GM23248 (cell line): ENCODE data around the gene BRINP1. TPM values are rescaled to one million over a fixed set of nuclear protein-coding genes. Genes with fewer than 3 reads are reported as not detected.
"Not testable (repeated sequence)": the region's sequence is repeated elsewhere in the genome, so short reads cannot be mapped to it uniquely, and the experiment has no call there.

ENCODE experiments used
- DNase-seq: peaks from one replicate; pipeline ENCODE4 v3.0.0-alpha.2; 2015
- H2AFZ ChIP-seq: fragments of 200-600 bp; sonication (generic); 2 replicates; pipeline ENCODE4 v1.6.1; 2016; ENCODE audit warnings: antibody characterized with exemption
- H3F3A ChIP-seq: fragments of 200-600 bp; sonication (generic); 2 replicates; pipeline ENCODE4 v1.6.1; 2016; ENCODE audit warnings: mild to moderate bottlenecking, antibody characterized with exemption, mixed run types; ENCODE audit not compliant: insufficient read depth
- H3K27ac ChIP-seq: fragments of 200-600 bp; sonication (generic); 2 replicates; pipeline ENCODE4 v1.5.1; 2016; ENCODE audit warnings: mild to moderate bottlenecking
- H3K27me3 ChIP-seq: fragments of 200-600 bp; sonication (generic); replicated peaks from 2 replicates; pipeline ENCODE4 v1.6.1; 2016; ENCODE audit warnings: mild to moderate bottlenecking; ENCODE audit not compliant: insufficient read depth
- H3K36me3 ChIP-seq: fragments of 200-600 bp; sonication (generic); 2 replicates; pipeline ENCODE4 v1.6.1; 2016; ENCODE audit warnings: low read depth, mild to moderate bottlenecking
- H3K4me1 ChIP-seq: fragments of 200-600 bp; sonication (generic); 2 replicates; pipeline ENCODE4 v1.6.1; 2016; ENCODE audit warnings: mild to moderate bottlenecking; ENCODE audit not compliant: insufficient read depth
- H3K4me2 ChIP-seq: fragments of 200-600 bp; sonication (generic); one replicate; pipeline ENCODE4 v1.6.1; 2016; ENCODE audit warnings: mild to moderate bottlenecking; ENCODE audit not compliant: unreplicated experiment
- H3K4me3 ChIP-seq: fragments of 200-600 bp; sonication (generic); 2 replicates; pipeline ENCODE4 v1.5.1; 2016; ENCODE audit warnings: mild to moderate bottlenecking
- H3K79me2 ChIP-seq: fragments of 200-600 bp; sonication (generic); 2 replicates; pipeline ENCODE4 v1.6.1; 2016; ENCODE audit warnings: mild to moderate bottlenecking; ENCODE audit not compliant: insufficient read depth
- H3K9ac ChIP-seq: fragments of 200-600 bp; sonication (generic); 2 replicates; pipeline ENCODE4 v1.6.1; 2016; ENCODE audit warnings: mild to moderate bottlenecking
- H3K9me2 ChIP-seq: fragments of 200-600 bp; sonication (generic); 2 replicates; pipeline ENCODE4 v1.6.1; 2016; ENCODE audit warnings: mixed run types, mild to moderate bottlenecking, moderate library complexity; ENCODE audit not compliant: insufficient read depth
- H3K9me3 ChIP-seq: fragments of 200-600 bp; sonication (generic); one replicate; pipeline ENCODE4 v1.6.1; 2017; ENCODE audit warnings: low read depth
- H4K20me1 ChIP-seq: fragments of 200-600 bp; sonication (generic); 2 replicates; pipeline ENCODE4 v1.6.0; 2016; ENCODE audit not compliant: insufficient read depth
- EZH2 ChIP-seq: fragments of 200-600 bp; sonication (generic); IDR thresholded peaks from 2 replicates; pipeline ENCODE4 v1.6.1; 2018; ENCODE audit warnings: antibody characterized with exemption, mild to moderate bottlenecking; ENCODE audit not compliant: insufficient read depth, poor library complexity, severe bottlenecking
- EZH2phosphoT487 ChIP-seq: fragments of 200-600 bp; sonication (generic); IDR thresholded peaks from 2 replicates; pipeline ENCODE4 v1.6.1; 2018; ENCODE audit warnings: antibody characterized with exemption, moderate library complexity, mild to moderate bottlenecking, low read depth; ENCODE audit not compliant: insufficient read depth
- WGBS, 2 experiments: methylation state at CpG; one replicate each; pipeline ENCODE4 v1.1.6; 2015 to 2017; ENCODE audit warnings: low lambda C conversion rate in 2 of 2, low coverage in 1 of 2; ENCODE audit errors: missing lambda C conversion rate in 2 of 2; 5-methylcytosine and 5-hydroxymethylcytosine counted together
- in situ Hi-C: fragments of 300-500 bp; cut with MboI; formaldehyde crosslinking; loops from 2 replicates; pipeline ENCODE4 v1.15.0; 2020
- polyA plus RNA-seq: library from polyadenylated mRNA; unstranded; fragments of >200 nt; fragmentation: Nextera tagmentation; extraction: Ambion mirVana; gene quantifications from 2 replicates; pipeline ENCODE4 v1.2.1, GENCODE V29; 2016
- total RNA-seq: library from RNA; depleted of rRNA; stranded (reverse); fragments of >200 nt; shearing (Covaris generic); gene quantifications from 2 replicates; pipeline ENCODE4 v1.2.3, GENCODE V29; 2014

BRINP1 gene
- total and polyA plus RNA-seq, 2 experiments from 2014 or later: 6.0 to 9.0 TPM

- Histone ChIP-seq H3K4me1 (no peaks in the 10 kb centered on the region), H3K9me3 (no peaks in the 10 kb centered on the region), H3K36me3 (no peaks in the 10 kb centered on the region), H3K4me2 (no peak overlapping the region), H4K20me1 (no peaks in the 10 kb centered on the region), H3K9me2 (no peaks in the 10 kb centered on the region), H3K9ac (no peak overlapping the region), H2AFZ (no peak overlapping the region), H3F3A (no peaks in the 10 kb centered on the region), H3K27ac (no peak overlapping the region), H3K27me3 (no peaks in the 10 kb centered on the region), H3K79me2 (no peaks in the 10 kb centered on the region), H3K4me3 (no peak overlapping the region)
- DNase-seq: no peak
- TF ChIP-seq EZH2phosphoT487 (no peak), EZH2 (no peak)
- in situ Hi-C loops: no loop called here
- WGBS, 2 experiments: 41 to 48% methylated on average over 3 of the region's 3 CpGs
Measured at GRCh38 chr9:119179701-119180100, 189.5 kb downstream of the BRINP1 start.

GRCh38 chr9:119177196-119177595 lies 192.0 kb downstream of the BRINP1 start:
- DNase-seq: no peak
- H2AFZ ChIP-seq: no peak overlapping the region
- no peak overlapping the region for H3K4me2 ChIP-seq
- H3K79me2 ChIP-seq: no peaks in the 10 kb centered on the region
- H3K4me3 ChIP-seq: no peak overlapping the region
- H3F3A ChIP-seq: no peaks in the 10 kb centered on the region
- no peaks in the 10 kb centered on the region for H3K9me2 ChIP-seq
- H3K9me3 ChIP-seq: no peaks in the 10 kb centered on the region
- H3K4me1 ChIP-seq: no peaks in the 10 kb centered on the region
- no peaks in the 10 kb centered on the region for H3K27me3 ChIP-seq
- H3K36me3 ChIP-seq: no peaks in the 10 kb centered on the region
- no peak overlapping the region for H3K9ac ChIP-seq
- in situ Hi-C loops: no loop called here
- H3K27ac ChIP-seq: no peak overlapping the region
- no peaks in the 10 kb centered on the region for H4K20me1 ChIP-seq
- no peak for TF ChIP-seq EZH2
- TF ChIP-seq EZH2phosphoT487: no peak
- 52 to 57% methylated on average over 9 of the region's 9 CpGs for WGBS, 2 experiments

GRCh38 chr9:119175581-119175980 lies 193.7 kb downstream of the BRINP1 start:
- H3K4me1 ChIP-seq: no peaks in the 10 kb centered on the region
- H3K4me3 ChIP-seq: no peak overlapping the region
- no peak overlapping the region for H3K27ac ChIP-seq
- H4K20me1 ChIP-seq: no peaks in the 10 kb centered on the region
- H3K9me3 ChIP-seq: no peaks in the 10 kb centered on the region
- H3K9me2 ChIP-seq: no peaks in the 10 kb centered on the region
- 10 to 12% methylated on average over 1 of the region's 1 CpG for WGBS, 2 experiments
- H3K27me3 ChIP-seq: no peaks in the 10 kb centered on the region
- no peak overlapping the region for H3K9ac ChIP-seq
- no peak for TF ChIP-seq EZH2
- no peak for TF ChIP-seq EZH2phosphoT487
- H3K79me2 ChIP-seq: no peaks in the 10 kb centered on the region
- H3K4me2 ChIP-seq: no peak overlapping the region
- in situ Hi-C loops: no loop called here
- peak; percentile 18 for DNase-seq
- no peak overlapping the region for H2AFZ ChIP-seq
- no peaks in the 10 kb centered on the region for H3K36me3 ChIP-seq
- no peaks in the 10 kb centered on the region for H3F3A ChIP-seq

- H3K27ac ChIP-seq, H4K20me1 ChIP-seq, H3K9me2 ChIP-seq, H3K79me2 ChIP-seq, H3F3A ChIP-seq, H3K27me3 ChIP-seq, in situ Hi-C loops, H2AFZ ChIP-seq, H3K9ac ChIP-seq, H3K36me3 ChIP-seq, DNase-seq, H3K9me3 ChIP-seq, H3K4me2 ChIP-seq, H3K4me1 ChIP-seq, H3K4me3 ChIP-seq: not testable (repeated sequence)
- WGBS, 2 experiments: 21 to 23% methylated on average over 25 of the region's 27 CpGs
Measured at GRCh38 chr9:119169222-119169621, 200.0 kb downstream of the BRINP1 start.

- Histone ChIP-seq H2AFZ (no peak overlapping the region), H4K20me1 (no peaks in the 10 kb centered on the region), H3K4me2 (no peak overlapping the region), H3K36me3 (no peaks in the 10 kb centered on the region), H3K27me3 (no peaks in the 10 kb centered on the region), H3K79me2 (no peaks in the 10 kb centered on the region), H3K9me2 (no peaks in the 10 kb centered on the region), H3K9ac (no peak overlapping the region), H3K9me3 (no peaks in the 10 kb centered on the region), H3K4me3 (no peak overlapping the region), H3K4me1 (no peaks in the 10 kb centered on the region), H3F3A (no peaks in the 10 kb centered on the region), H3K27ac (no peak overlapping the region)
- TF ChIP-seq EZH2phosphoT487 (no peak), EZH2 (no peak)
- DNase-seq: no peak
- in situ Hi-C loops: no loop called here
- 81 to 82% methylated on average over 15 to 16 of the region's 16 CpGs for WGBS, 2 experiments
Measured at GRCh38 chr9:119167876-119168275, 201.4 kb downstream of the BRINP1 start.
